Activated CD4-positive, alpha-beta T cell treated with anti-CD3 and anti-CD28 coated beads for 24 hours (primary cell): Measurements from ENCODE around the gene CDH23.

ENCODE experiments used
- DNase-seq, 2 donors: peaks; one replicate each; pipeline ENCODE4 v3.0.0-alpha.2; 2020; ENCODE audit warnings: low read depth in 2 of 2

Gene CDH23

GRCh38 chr10:71724539-71724938 lies 327.8 kb downstream of the CDH23 start:
- no peak for DNase-seq

GRCh38 chr10:71725249-71725648 lies 328.5 kb downstream of the CDH23 start:
- no peak for DNase-seq

- peak; percentile 63 to 75 for DNase-seq
Measured at GRCh38 chr10:71725998-71726579, 329.4 kb downstream of the CDH23 start.

- DNase-seq = peak in 1 of 2 donors; percentile 29
Measured at GRCh38 chr10:71726580-71727104, 329.9 kb downstream of the CDH23 start.

- DNase-seq = peak; percentile 45
Measured at GRCh38 chr10:71727105-71727737, 330.5 kb downstream of the CDH23 start.

GRCh38 chr10:71727738-71728737 lies 331.3 kb downstream of the CDH23 start:
- DNase-seq = peak in 1 of 2 donors; percentile 43

GRCh38 chr10:71729161-71729636 lies 332.5 kb downstream of the CDH23 start:
- no peak for DNase-seq

GRCh38 chr10:71731791-71732190 lies 335.1 kb downstream of the CDH23 start:
- no peak for DNase-seq

- no peak for DNase-seq
Measured at GRCh38 chr10:71734797-71735196, 338.1 kb downstream of the CDH23 start.

- peak in 1 of 2 donors; percentile 50 for DNase-seq
Measured at GRCh38 chr10:71735709-71736569, 339.2 kb downstream of the CDH23 start.

GRCh38 chr10:71736570-71736952 lies 339.8 kb downstream of the CDH23 start:
- no peak for DNase-seq

GRCh38 chr10:71737001-71737833 lies 340.5 kb downstream of the CDH23 start:
- DNase-seq = no peak

- DNase-seq = no peak
Measured at GRCh38 chr10:71737834-71738197, 341.1 kb downstream of the CDH23 start.

- DNase-seq = no peak
Measured at GRCh38 chr10:71739358-71739900, 342.7 kb downstream of the CDH23 start.

- no peak for DNase-seq
Measured at GRCh38 chr10:71740069-71740653, 343.4 kb downstream of the CDH23 start.

GRCh38 chr10:71741029-71741428 lies 344.3 kb downstream of the CDH23 start:
- no peak for DNase-seq

GRCh38 chr10:71741671-71742070 lies 345.0 kb downstream of the CDH23 start:
- no peak for DNase-seq

GRCh38 chr10:71742301-71743088 lies 345.8 kb downstream of the CDH23 start:
- no peak for DNase-seq
